Heart left ventricle (tissue), 16 donors: ENCODE data around the gene ADGRE1. TPM values are rescaled to one million over a fixed set of nuclear protein-coding genes. Genes with fewer than 3 reads are reported as not detected.

ENCODE experiments used
- ATAC-seq, 4 donors: fragments of 200-7000 bp; cut with Tn5 transposase; one replicate each; pipeline ENCODE4 v1.9.1; 2020 to 2022; ENCODE audit warnings: moderate library complexity in 4 of 4, mild to moderate bottlenecking in 3 of 4, moderate number of reproducible peaks in 1 of 4
- DNase-seq, 5 donors: peaks; one replicate each; pipeline ENCODE4 v3.0.0-alpha.2; 2020
- H3K27ac ChIP-seq, 12 donors: fragments of 200-600 bp; sonication (generic) in 4 of 12; one replicate each; pipeline versions ENCODE4 v1.5.0 to v1.8.0; 2016 to 2022; ENCODE audit warnings: mild to moderate bottlenecking in 2 of 12
- H3K27me3 ChIP-seq, 9 donors: fragments of 200-600 bp; sonication (generic) in 2 of 9; one replicate each; pipeline versions ENCODE4 v1.5.1 to v1.8.0; 2016 to 2022; ENCODE audit warnings: mild to moderate bottlenecking in 3 of 9
- H3K36me3 ChIP-seq, 9 donors: fragments of 200-600 bp; sonication (generic) in 2 of 9; one replicate each; pipeline versions ENCODE4 v1.5.0 to v1.8.0; 2018 to 2022; ENCODE audit warnings: mild to moderate bottlenecking in 2 of 9
- H3K4me1 ChIP-seq, 12 donors: fragments of 200-600 bp; sonication (generic) in 4 of 12; one replicate each; pipeline versions ENCODE4 v1.5.0 to v1.8.0; 2016 to 2022; ENCODE audit warnings: mild to moderate bottlenecking in 3 of 12
- H3K4me3 ChIP-seq, 12 donors: fragments of 200-600 bp; sonication (generic) in 4 of 12; one replicate each; pipeline versions ENCODE4 v1.5.0 to v1.8.0; 2017 to 2022; ENCODE audit warnings: mild to moderate bottlenecking in 9 of 12, moderate library complexity in 4 of 12
- H3K9me3 ChIP-seq, 12 donors: fragments of 200-600 bp; sonication (generic) in 4 of 12; one replicate each; pipeline versions ENCODE4 v1.5.0 to v1.8.0; 2016 to 2022; ENCODE audit warnings: mild to moderate bottlenecking in 1 of 12
- POLR2A ChIP-seq, 2 donors: fragments of 450-650 bp; IDR thresholded peaks; one replicate each; pipeline ENCODE4 v1.6.1; 2017; ENCODE audit warnings: antibody characterized with exemption in 2 of 2, mild to moderate bottlenecking in 2 of 2, moderate library complexity in 2 of 2
- WGBS, 4 donors: extraction: QIAGEN DNeasy Blood & Tissue Kit in 2 of 4; methylation state at CpG; one replicate each; pipeline versions ENCODE4 v1.1.5 to v1.1.7; 2013 to 2018; 5-methylcytosine and 5-hydroxymethylcytosine counted together
- intact Hi-C, 10 donors: fragments of 100-400 bp; cut with DNase I; formaldehyde crosslinking; loops; one replicate each; pipeline versions ENCODE4 v1.11.1 to v1.14.2; 2022
- long read RNA-seq, 3 donors: library from polyadenylated mRNA; unstranded; transcript quantifications; one replicate each; pipeline ENCODE4 v2.0.0, GENCODE V29; 2020 to 2021
- polyA plus RNA-seq, 2 donors: library from polyadenylated mRNA; stranded (reverse); fragments of 200-250 nt; gene quantifications; one replicate each; pipeline ENCODE4 v1.2.3, GENCODE V29; 2013
- total RNA-seq, 9 donors: library from RNA; depleted of rRNA in 2 of 9; stranded (reverse); fragments of >200 nt in 2 of 9; fragmentation: NEBNext Ultra II Directional in 3 of 9; extraction: Animal tissue kit (Norgen Biotek cat#: 25700) in 3 of 9; gene quantifications; one replicate each; pipeline versions ENCODE4 v1.1.0 to v1.2.4, GENCODE V29; 2016 to 2023
- TF ChIP-seq, protein P1 (sequence below), 12 donors: fragments of 200-600 bp; sonication (generic) in 4 of 12; IDR thresholded peaks; one replicate each; pipeline versions ENCODE4 v1.5.0 to v1.8.0; 2018 to 2022; ENCODE audit warnings: antibody characterized with exemption in 12 of 12, mild to moderate bottlenecking in 5 of 12
- donor health status: ischemic (EF 13 %, LVEDD 7.1; RV severe dilation, severe dysfunction).
- donor health status: healthy with polysubstance abuse.
- donor health status: DM: no; HTN: yes; CAD: no.
- donor health status: DM: no; HTN: no; CAD: no.
- donor health status: ischemic (EF 25% LVEDD 6.9; RV normal size, moderate dysfunction).
- donor health status: ischemic (EF 25% LVEDD 5.7; RV mildly dilated, moderate dysfunction).
- donor health status: healthy.
- donor health status: DM: yes; HTN: yes; CAD: no.
- donor health status: ischemic (EF 35%, LVEDD 5.7; RV mildly dilated, moderate dysfunction).
- donor health status: nonischemic (EF 11% LVEDD 7.7; RV severe dilation, severe dysfunction).
- donor health status: DM: yes; HTN: yes; CAD: no.
- donor health status: PGD.
- donor health status: ischemic (EF 29% LVEDD 5.4; RV normal size, mild dysfunction).
- donor health status: nonischemic (EF 23%, LVEDD 6.1; RV moderate dilation, normal function).

Gene ADGRE1, protein sequence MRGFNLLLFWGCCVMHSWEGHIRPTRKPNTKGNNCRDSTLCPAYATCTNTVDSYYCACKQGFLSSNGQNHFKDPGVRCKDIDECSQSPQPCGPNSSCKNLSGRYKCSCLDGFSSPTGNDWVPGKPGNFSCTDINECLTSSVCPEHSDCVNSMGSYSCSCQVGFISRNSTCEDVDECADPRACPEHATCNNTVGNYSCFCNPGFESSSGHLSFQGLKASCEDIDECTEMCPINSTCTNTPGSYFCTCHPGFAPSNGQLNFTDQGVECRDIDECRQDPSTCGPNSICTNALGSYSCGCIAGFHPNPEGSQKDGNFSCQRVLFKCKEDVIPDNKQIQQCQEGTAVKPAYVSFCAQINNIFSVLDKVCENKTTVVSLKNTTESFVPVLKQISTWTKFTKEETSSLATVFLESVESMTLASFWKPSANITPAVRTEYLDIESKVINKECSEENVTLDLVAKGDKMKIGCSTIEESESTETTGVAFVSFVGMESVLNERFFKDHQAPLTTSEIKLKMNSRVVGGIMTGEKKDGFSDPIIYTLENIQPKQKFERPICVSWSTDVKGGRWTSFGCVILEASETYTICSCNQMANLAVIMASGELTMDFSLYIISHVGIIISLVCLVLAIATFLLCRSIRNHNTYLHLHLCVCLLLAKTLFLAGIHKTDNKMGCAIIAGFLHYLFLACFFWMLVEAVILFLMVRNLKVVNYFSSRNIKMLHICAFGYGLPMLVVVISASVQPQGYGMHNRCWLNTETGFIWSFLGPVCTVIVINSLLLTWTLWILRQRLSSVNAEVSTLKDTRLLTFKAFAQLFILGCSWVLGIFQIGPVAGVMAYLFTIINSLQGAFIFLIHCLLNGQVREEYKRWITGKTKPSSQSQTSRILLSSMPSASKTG
- 1 to 10 TPM in 2 of 9 donors, under 1 TPM in 2, not detected in 5; 0.18 to 6.4 (median 0.97) TPM for total RNA-seq
- under 1 TPM in 1 of 2 donors, not detected in 1; 0.12 TPM for polyA plus RNA-seq
- long read RNA-seq, donor 1, result 0 reads
- long read RNA-seq, donor 2, result 0 reads
- long read RNA-seq, donor 3, result 0 reads

DNA sequence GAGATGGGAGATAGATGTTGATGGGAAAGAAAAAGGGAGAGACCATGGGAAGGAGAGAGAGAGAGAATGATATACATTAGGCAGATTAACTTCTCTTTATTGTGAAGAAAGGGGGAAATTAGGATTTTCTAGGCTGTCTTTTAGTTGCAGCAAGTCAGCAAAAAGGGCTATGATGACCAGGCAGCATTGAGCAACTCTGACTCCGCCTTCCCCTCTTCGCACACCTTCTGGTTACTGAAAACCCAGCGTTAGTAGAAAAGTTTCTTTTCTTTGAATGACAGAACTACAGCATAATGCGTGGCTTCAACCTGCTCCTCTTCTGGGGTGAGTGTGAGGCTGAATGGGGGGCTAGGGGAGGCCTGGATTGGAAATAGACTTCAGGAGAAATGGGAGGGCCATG is at the start of gene ADGRE1:
Gene ADGRE1 (plus strand): TSS at position 264 of the 400 bp plus-strand sequence. CDS start 30 bp downstream, at position 294.
- Histone ChIP-seq H3K4me3 (peak within 1 kb of the TSS in 1 of 12 donors; percentile 38), H3K27ac (peak within 1 kb of the TSS in 1 of 12 donors; percentile 73), H3K27me3 (peaks cover 0 to 4% (median 3%) of the 10 kb centered on the region in 9 donors), H3K9me3 (peaks cover 0 to 21% (median 1%) of the 10 kb centered on the region in 12 donors), H3K4me1 (peaks cover 0 to 29% (median 0%) of the 10 kb centered on the region in 12 donors), H3K36me3 (no peaks in the 10 kb centered on the region)
- peak in 1 of 4 donors; percentile 39 for ATAC-seq
- intact Hi-C loops, result no loop called here
- TF ChIP-seq, protein P1, sequence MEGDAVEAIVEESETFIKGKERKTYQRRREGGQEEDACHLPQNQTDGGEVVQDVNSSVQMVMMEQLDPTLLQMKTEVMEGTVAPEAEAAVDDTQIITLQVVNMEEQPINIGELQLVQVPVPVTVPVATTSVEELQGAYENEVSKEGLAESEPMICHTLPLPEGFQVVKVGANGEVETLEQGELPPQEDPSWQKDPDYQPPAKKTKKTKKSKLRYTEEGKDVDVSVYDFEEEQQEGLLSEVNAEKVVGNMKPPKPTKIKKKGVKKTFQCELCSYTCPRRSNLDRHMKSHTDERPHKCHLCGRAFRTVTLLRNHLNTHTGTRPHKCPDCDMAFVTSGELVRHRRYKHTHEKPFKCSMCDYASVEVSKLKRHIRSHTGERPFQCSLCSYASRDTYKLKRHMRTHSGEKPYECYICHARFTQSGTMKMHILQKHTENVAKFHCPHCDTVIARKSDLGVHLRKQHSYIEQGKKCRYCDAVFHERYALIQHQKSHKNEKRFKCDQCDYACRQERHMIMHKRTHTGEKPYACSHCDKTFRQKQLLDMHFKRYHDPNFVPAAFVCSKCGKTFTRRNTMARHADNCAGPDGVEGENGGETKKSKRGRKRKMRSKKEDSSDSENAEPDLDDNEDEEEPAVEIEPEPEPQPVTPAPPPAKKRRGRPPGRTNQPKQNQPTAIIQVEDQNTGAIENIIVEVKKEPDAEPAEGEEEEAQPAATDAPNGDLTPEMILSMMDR (IDR thresholded peaks at IDR 0.05), result no peak
- no peak for TF ChIP-seq POLR2A (IDR thresholded peaks at IDR 0.05)
- DNase-seq, result peak in 2 of 5 donors; percentile 32 to 33
- 63 to 71% (median 70%) methylated on average over 4 of the region's 4 CpGs for WGBS, 4 donors

- Histone ChIP-seq H3K4me1 (no peaks in the 10 kb centered on the region), H3K27ac (no peak overlapping the region), H3K9me3 (peaks cover 0 to 9% (median 0%) of the 10 kb centered on the region in 12 donors), H3K36me3 (peaks cover 0 to 52% (median 0%) of the 10 kb centered on the region in 9 donors), H3K27me3 (peaks cover 0 to 4% (median 0%) of the 10 kb centered on the region in 9 donors), H3K4me3 (no peak overlapping the region)
- 75 to 81% (median 77%) methylated on average over 3 of the region's 3 CpGs for WGBS, 4 donors
- no peak for ATAC-seq
- TF ChIP-seq, protein P1 (IDR thresholded peaks at IDR 0.05), result no peak
- no peak for TF ChIP-seq POLR2A (IDR thresholded peaks at IDR 0.05)
- DNase-seq, result no peak
- intact Hi-C loops, result no loop called here
These were observed 49.2 kb upstream of the ADGRE1 start for GRCh38 chr19:6838062-6838655.

DNA sequence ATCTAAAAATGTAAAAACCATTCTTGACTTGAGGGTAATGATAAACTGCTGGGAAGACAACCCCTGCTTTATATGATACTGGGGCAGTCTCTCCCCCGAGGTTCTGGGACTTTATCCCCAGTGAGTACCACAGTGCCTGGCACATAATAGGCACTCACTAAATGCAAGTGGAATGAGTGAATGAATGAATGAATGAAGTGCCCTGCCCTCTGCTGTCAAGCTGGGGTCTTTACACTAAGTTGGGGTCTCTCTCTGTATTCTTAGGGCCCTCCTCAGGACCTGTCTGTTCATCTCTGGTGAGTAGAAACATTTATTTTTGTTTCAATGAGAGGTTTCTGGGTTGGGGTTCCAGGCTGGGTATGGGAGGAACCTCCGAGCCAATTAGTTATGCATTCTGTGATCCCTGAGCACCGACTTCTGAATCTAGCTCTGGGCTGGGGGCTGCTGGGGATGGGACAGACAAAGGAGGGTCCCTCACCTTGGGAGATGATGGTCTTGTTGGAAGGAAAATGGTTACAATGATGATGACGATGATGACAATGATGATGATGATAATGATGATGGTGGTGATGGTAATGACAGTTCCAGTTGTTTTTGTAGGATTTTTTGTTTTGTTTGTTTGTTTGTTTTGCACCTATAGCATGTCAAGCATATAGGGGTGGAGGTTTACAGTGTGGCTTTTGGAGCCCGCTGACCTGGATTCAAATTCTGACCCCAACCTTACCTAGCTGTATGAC is 44.3 kb upstream of the ADGRE1 start:
- 69 to 79% (median 76%) methylated on average over 5 of the region's 5 CpGs for WGBS, 4 donors
- intact Hi-C loops, result no loop called here
- Histone ChIP-seq H3K4me1 (no peaks in the 10 kb centered on the region), H3K9me3 (no peaks in the 10 kb centered on the region), H3K4me3 (no peak overlapping the region), H3K27ac (no peak overlapping the region), H3K36me3 (peaks cover 0 to 27% (median 0%) of the 10 kb centered on the region in 9 donors), H3K27me3 (peaks cover 0 to 4% (median 0%) of the 10 kb centered on the region in 9 donors)
- ATAC-seq (no peak), DNase-seq (no peak)
- TF ChIP-seq, protein P1 (IDR thresholded peaks at IDR 0.05), result no peak
- no peak for TF ChIP-seq POLR2A (IDR thresholded peaks at IDR 0.05)
